Ecto neural progenitor cell (in vitro differentiated cells): ENCODE data around the gene GLOD4.
"Not testable (repeated sequence)": the region's sequence is repeated elsewhere in the genome, so short reads cannot be mapped to it uniquely, and the experiment has no call there.

Experiments used
- DNase-seq: peaks from one replicate; pipeline ENCODE4 v3.0.0-alpha.2; 2018; ENCODE audit warnings: low spot score

GLOD4 gene

DNA sequence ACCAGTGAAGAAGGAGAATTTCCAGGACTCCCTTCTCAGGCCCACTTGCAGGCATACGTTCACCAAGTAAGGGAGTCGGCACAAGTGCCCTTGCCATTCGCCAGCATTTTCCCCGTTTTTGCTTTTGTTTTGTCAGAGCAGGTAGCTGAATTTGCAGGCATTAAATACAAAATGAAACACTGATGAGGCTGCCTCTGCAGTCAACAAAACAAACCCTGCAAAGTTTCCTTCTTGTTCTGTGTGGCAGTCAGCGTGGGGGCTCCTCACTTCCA is 7.8 kb downstream of the GLOD4 start:
- no peak for DNase-seq

DNA sequence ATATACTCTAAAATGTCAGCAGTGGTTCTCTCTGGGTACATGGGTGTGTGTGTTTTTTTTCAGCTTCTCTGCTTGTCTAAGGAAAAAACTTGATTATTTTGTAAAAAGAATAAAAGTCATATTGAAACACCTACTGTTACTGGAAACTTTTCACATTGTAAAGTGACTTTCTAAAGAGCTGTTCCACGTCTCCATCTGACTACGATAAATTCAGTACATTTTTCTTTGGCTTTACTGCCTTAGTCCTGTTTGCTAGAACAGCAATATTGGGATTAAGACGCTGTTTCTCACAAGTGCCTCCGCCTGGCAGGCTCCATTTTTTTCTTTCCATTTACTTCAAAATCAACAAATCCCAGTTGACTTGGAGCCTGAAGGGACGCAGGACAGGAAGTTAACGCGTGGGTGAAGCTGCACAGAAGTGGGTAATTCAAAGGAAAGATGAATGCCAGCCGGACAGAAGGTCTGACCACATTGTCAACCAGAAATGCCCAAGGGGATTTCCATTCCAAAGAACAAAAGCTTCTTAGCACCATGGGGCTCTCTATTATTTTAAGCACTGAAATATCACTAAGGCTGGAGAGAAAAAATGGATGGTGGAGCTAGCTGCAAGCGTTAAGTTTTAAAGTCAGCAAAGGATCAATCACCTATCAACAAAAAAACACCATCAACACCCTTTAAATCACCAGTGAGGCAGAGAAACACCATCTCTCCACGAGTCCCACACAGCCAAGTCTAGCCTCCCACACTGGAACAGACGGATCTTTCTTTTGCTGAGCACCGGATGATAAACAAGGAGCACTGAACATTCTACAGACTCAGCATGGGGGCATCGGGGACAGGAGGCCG is 8.4 kb downstream of the GLOD4 start:
- DNase-seq = no peak

- no peak for DNase-seq
These were observed 9.1 kb downstream of the GLOD4 start for GRCh38 chr17:773016-773415.

- DNase-seq = no peak
These were observed 15.0 kb downstream of the GLOD4 start for GRCh38 chr17:767076-767475.

GRCh38 chr17:760371-760770 is 21.7 kb downstream of the GLOD4 start:
- no peak for DNase-seq

DNA sequence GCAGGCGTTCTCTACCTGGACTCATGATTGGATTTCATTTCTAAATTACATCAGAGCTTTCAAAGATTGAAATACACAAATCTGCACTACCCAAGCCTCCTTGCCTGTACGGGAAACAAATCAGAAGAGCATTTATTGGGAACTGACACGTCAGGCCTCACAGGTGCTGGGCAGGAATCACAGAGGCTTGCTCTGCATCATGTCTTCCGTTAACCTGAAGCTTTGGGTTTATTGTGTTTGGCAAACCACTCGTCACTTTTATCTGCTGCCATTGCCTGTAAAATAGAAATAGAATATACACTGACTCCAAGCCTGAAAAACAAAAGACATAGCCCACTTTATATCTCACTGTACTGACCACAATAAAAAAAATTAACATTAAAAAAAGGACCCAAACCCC is 22.1 kb downstream of the GLOD4 start:
- DNase-seq = no peak

DNA sequence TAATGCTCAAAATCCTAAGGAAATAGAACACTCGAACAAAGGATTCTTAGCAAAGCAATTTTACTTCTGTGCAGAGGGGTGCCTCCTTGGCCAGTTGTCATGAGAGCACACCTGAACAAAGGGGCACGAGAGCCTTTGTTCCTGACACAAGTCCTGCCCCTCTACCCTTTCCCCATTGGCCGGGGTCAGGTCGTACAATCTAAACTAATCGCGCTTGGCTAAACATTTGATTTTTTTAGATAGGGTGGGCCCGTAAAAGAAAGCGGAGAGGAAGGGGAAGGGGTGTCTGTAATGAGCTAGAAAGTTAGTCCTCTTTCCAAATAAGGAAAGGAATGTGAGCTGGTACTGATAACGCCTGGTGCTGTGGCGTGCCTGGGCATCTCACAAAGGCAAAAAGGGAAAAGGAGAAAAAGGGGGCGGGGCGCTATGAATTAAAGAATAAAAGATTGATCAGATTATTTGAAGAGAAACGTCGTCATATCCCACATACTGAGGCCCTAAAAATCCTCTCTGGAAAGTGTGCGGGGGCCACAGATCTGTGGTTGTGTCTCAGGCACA is 26.0 kb downstream of the GLOD4 start:
- not testable (repeated sequence) for DNase-seq

- not testable (repeated sequence) for DNase-seq
These were observed 26.6 kb downstream of the GLOD4 start for GRCh38 chr17:755319-755961.

- DNase-seq = no peak
These were observed 28.7 kb downstream of the GLOD4 start for GRCh38 chr17:753418-753817.

- no peak for DNase-seq
These were observed 29.4 kb downstream of the GLOD4 start for GRCh38 chr17:752620-753219.

DNA sequence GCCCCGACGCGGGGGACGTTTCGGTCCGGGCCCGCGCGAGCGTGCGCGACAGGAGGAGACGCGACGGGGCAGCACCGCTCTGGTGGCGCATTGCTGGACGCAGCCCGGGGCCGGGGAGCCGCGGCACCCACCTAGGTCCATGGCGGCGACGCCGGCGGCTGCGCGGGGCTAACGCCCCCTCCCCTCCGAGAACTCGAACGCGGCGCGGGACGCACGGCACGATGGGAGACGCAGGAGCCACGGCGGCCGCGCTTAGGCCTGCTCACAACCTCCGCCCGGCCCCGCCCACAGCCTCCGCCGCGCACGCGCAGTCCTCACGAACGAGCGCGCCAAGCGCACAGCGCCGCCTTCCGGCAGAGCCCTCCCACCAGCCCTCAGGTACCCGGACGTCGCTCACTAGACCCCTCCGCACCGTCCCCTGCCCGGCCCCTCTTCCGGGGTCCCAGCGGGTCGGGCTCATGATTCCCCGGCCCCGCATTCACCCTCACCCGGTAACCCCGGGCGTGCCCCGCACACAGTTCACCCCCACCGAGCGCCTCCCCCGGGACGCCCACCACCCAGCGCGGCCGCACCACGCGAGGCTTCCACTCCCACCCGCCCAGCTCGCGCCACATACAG is 30.0 kb downstream of the GLOD4 start, which contains the start of gene GEMIN4:
TSS of gene GEMIN4 (minus strand) at position 263 of the 618 bp plus-strand sequence. CDS start at position 141, 122 bp downstream.
- peak; percentile 100 for DNase-seq

GRCh38 chr17:751269-752001 is 30.6 kb downstream of the GLOD4 start:
- DNase-seq = peak; percentile 59

- DNase-seq = no peak
These were observed 31.5 kb downstream of the GLOD4 start for GRCh38 chr17:750431-751037.

DNA sequence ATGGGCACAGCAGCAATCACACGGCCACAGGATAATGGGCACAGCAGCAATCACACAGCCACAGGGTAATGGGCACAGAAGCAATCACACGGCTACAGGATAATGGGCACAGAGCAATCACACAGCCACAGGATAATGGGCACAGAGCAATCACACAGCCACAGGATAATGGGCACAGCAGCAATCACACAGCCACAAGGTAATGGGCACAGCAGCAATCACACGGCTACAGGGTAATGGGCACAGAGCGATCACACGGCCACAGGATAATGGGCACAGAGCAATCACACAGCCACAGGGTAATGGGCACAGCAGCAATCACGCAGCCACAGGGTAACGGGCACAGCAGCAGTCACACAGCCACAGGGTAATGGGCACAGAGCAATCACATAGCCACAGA is 32.7 kb downstream of the GLOD4 start:
- DNase-seq = not testable (repeated sequence)

DNA sequence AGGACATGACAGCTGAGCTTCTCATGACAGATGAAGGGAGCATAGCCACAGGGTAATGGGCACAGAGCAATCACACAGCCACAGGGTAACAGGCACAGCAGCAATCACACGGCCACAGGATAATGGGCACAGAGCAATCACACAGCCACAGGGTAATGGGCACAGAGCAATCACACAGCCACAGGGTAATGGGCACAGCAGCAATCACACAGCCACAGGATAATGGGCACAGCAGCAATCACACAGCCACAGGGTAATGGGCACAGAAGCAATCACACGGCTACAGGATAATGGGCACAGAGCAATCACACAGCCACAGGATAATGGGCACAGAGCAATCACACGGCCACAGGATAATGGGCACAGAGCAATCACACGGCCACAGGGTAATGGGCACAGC is 33.5 kb downstream of the GLOD4 start:
- not testable (repeated sequence) for DNase-seq

DNA sequence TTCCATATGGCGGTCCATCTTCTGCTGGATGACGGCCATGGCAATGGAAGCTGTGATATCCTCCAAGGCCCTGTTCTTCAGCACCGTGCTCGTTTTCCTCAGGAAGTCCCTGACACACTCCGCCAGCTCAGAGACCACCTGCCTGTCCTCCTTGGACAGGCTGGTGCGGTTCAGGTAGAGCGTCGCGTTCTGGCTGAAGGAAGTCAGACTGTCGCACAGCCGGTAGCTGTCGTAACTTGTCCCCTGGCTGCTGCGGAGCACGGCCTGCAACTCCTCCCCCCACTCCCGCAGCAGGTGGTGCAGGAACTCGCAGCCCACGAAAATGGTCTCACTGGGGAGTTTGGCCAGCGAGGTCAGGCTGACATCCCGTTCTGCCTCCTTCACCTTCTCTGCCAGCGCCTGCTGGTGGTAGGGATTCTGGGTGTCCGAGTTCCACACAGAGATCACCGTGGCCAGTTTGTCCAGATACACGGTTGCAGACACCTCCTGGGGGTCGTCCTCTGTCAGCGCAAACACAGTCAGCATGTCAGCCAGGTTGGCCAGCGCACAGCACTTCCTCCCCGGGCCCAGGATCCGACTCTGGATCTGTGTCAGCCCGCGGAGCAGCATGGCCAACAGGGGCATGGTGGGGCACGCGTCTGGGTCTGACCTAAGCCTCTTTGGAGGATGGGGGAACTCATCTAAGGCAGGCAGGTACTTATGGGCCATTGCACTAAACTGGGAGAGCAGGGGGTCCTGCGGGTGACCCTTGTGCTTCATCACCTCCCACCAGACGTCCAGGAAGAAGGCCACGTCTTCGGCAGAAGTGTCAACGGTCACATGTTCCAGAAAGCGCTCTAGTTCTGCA is 35.1 kb downstream of the GLOD4 start:
- no peak for DNase-seq

DNA sequence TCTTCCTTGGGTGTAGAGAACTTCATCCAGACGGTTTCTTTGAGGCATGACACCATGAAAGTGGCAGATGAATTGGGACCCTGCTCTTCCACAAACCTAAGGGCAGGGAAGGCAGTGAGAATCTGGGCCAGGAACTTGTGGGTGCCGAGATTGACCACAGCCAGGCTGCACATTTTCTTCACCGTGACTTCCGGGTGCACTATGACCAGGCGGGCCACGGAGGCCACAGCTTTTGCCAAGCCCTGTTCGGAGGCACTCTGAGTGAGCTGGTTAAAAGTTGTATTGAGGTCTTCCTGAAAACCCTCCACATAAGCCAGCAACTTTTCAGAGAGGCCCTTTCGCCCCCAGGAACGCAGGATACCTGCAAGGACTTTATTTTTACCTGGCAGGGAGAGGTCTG is 35.9 kb downstream of the GLOD4 start:
- DNase-seq = no peak

- DNase-seq = no peak
These were observed 36.7 kb downstream of the GLOD4 start for GRCh38 chr17:745406-745805.

GRCh38 chr17:744937-745336 is 37.1 kb downstream of the GLOD4 start:
- DNase-seq = no peak

DNA sequence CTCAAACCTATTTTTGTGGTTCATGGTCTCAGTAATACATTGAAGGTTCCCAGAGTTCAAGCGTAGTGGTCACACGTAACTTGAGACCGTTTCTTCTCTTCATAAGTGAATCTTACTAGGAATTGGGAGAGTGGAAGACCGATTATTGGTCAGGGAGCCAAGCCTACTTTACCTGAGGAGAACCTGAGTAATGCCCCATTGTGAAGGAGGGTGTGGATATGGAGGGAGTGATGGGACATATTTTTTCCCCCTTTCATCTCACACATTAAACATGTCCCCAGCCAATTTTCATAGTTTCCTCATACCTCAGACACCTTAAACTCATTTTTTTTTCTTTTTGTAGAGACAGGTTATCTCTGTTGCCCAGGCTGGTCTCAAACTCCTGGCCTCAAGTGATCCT is 38.9 kb downstream of the GLOD4 start:
- no peak for DNase-seq
